HG03060 (cell line): ENCODE measurements around the gene CYP2R1.

Source experiments
- ATAC-seq: cut with Tn5 transposase; IDR thresholded peaks from one replicate; pipeline ENCODE4 v1.9.1; 2021; ENCODE audit warnings: low read depth, moderate number of reproducible peaks; ENCODE audit not compliant: unreplicated experiment

CYP2R1 gene

DNA sequence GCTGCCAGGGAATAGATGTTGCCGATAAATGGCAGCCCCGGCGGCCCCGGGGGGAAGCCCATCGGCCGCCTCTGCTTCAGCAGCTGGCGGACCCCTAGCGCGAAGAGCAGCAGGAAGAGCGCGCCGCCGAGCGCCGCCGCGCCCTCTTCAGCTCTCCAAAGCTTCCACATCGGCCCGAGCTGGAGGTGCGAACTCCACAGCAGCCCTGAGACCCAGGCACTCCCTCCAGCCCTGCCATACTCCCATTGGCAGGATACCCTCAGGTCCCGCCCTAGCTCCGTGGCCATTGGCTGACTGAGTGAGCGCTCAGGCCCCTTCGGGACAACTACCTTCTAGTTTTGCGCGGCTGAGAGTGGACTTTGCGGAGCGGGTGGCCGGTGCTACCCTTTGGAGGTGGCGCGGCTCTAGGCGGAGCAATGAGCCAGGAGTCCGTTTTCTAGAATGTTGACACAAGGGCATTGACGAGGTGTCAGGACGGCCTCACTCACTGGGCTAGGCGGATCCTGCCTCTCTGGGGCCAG, at the start of gene CYP2R1:
Gene CYP2R1 (minus strand): TSS at position 196 of the 521 bp plus-strand sequence. CDS start 26 bp downstream, at position 170.
- peak; percentile 80 for ATAC-seq

- no peak for ATAC-seq
Observed at GRCh38 chr11:14938936-14939335, 46.9 kb upstream of the CYP2R1 start.

- ATAC-seq: no peak
Observed at GRCh38 chr11:14934641-14935351, 42.8 kb upstream of the CYP2R1 start.

DNA sequence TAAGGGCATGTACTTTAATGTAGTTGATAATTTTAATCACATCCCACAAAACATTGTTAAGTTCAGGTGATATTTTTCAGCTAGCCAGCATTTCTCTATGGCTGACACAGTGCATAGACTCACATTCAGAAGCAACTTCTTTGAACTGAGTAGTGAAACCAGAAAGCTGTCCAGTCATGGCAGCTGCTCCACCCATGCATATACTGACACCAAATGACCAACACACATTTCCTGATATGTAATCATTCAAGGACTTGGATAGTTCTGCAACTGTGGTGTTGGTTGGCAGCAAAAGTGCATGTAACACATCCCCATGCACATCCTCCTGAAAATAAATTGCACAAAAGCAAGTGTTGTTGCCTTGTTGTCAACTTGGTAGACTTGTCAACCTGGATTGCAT, 40.4 kb upstream of the CYP2R1 start:
- ATAC-seq: no peak

- ATAC-seq: no peak
Observed at GRCh38 chr11:14930369-14930768, 38.3 kb upstream of the CYP2R1 start.

GRCh38 chr11:14927146-14927545, 35.1 kb upstream of the CYP2R1 start:
- ATAC-seq: no peak

DNA sequence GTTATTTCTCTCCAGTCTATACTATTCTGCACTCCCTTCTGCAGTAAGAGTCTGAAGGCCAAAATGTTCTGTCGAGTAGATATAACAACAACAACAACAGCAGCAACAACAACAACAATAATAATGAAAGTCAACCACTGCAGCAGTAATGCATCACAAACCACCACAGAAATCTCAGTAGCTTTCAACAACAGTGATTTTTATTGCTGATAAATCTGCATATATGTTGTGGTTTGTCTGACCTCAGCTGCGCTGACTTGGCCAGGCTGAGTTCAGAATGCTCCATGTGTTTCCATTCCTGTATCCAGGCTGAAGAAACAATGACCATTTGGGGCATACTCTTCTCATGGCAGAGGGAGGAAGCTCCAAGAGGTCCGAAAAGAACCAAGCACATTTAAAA, 32.3 kb upstream of the CYP2R1 start:
- ATAC-seq: no peak

- ATAC-seq: no peak
Observed at GRCh38 chr11:14916403-14916802, 24.4 kb upstream of the CYP2R1 start.

DNA sequence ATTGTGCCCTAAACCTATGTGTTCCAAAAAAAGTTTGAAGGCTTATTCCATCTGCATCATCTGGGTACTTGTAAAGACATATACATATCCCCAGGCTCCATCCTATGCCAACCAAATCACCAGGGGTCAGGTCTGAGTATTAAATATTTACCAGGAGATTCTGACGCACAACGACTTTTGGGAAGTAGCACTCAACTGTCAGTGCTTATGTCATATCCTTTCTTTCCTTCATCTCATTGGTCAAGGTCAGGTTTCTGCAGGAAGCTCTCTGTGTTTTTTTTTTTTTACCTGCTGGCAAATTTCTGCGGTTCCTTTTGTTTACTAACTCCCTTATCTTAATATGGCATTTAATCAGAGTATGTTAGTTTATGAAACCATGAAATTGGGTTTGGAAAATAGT, 22.5 kb upstream of the CYP2R1 start:
- no peak for ATAC-seq

DNA sequence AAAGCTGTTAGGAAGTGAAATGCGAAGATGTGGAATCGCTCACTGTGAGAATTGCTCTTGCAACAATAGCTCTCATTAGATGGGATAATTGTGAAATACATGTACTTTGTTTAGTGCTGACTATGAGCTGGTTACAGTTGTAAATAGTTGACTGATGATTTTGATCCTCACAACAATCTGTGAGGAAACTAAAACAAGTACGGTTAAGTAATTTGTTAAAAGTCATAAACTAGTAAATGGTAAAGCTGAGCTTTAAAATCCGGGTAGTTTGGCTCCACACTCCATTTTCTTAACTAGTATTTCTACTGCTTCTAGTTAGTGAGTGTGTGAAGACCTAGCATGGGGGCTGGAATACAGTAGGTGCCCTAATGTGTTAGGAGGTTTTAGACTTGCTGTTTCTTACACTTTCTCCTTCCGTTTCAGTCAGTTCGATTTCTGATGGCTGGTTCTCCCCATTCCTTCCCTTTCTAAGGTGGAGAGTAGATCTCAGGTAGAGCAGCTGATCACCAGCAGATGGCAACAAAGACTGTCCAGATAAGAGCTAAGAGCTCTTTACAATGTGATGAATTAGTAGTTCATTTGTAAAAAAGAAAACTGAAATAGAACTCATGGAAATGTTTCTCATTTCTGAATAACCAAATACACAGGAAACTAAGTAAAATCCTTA, 16.3 kb upstream of the CYP2R1 start:
- no peak for ATAC-seq

DNA sequence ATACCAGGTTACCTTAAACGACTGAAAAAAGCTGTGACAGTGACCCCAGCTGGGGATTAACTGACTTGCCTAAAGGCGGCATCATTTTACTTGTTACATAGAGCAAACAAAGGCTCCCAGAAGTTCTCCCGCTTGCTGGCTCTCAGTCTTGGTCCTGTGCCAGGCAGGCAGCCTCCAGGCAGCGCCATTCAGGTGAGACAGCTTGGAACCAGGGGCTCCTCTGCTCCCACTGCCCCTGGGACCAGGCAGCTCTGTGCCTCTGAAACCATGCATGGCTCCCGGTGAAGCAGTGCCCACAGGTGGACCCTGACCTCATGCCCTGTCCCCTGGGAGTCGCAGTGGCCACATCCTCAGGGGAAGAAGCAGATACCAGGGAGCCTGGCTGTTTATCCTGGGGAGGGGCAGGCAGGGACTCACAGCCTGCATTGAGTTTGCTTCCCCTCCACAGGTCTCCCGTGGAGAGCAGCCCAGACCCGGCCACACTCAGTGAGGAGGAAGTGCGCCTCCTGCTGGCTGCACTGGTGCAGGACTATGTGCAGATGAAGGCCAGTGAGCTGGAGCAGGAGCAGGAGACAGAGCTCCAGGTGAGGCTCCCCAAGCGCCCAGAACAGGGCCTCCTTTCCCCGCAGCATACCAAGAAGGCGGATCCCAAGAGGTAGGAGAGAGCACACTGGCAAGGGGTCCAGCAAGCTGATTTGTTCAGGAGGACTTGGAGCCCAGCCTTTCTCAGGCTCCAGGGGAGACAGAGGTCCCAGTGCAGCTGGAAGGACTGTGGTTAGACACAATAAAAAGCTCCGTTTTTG, 15.6 kb upstream of the CYP2R1 start:
- peak; percentile 29 for ATAC-seq

DNA sequence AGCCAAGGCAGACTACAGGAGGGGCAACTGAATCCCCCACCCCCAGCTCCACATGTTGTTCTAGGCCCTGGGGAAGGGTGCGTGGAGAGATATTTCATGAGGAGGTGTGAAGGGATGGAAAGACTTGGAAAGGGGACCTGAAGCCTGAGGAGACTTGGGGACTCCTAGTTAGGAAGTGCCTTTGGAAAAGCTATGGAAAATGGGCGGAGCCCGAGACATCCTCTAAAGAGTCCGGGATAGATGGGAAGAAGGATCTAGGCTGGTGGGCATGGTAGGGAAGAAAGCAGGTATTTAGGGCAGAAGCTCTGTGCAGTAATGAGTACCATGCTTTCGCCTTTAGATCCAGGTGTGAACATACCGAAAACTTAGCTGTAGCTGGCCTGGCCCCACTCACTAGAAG, 15.0 kb upstream of the CYP2R1 start:
- no peak for ATAC-seq

GRCh38 chr11:14906578-14906977, 14.5 kb upstream of the CYP2R1 start:
- ATAC-seq: no peak

DNA sequence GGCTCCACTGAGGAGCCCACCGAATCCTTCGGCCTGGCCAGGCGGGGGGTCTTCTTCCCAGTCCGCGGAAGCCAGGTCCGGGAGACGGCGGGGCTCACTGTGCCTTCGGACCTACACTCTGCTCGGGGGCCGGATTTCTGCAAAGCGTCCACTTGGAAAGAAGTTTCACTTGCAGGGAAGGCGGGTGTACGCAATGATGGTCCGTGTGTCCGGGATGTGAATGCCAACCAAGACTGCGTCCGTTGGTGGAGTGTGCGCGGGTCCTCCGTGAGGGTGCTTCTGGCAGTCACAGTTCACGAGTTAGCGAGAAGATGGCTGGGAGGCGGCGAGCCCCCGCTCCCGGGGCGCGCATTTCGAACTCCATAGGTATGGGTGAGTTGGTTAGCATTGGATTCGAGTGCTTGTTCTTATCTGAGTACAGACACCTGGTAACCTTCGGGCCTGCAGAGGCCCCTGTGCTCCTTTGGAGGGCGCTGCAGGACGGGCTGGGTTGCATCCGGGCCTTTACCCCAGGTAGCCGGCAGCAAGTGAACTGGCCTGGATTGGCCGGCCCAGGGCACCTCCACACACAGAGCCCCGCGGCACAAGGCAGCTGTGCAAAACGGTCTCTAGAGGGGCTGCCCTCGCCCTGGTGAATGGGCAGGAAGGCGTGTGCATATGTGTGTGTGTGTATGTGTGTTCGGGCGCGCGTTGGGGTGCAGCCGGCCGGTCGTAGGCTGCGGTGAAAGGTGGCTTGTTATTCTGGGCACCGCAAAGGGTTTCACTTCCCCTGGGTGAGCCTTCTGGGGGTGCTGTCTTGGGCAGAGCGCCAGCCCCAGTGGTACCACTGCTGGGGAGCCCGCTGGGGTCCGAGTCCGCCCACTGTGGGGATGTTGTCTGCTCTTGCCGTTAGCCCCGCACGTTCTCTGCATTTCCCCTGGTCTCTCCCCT, 13.3 kb upstream of the CYP2R1 start:
- peak; percentile 61 for ATAC-seq

GRCh38 chr11:14904745-14905103, 12.7 kb upstream of the CYP2R1 start:
- peak; percentile 22 for ATAC-seq

DNA sequence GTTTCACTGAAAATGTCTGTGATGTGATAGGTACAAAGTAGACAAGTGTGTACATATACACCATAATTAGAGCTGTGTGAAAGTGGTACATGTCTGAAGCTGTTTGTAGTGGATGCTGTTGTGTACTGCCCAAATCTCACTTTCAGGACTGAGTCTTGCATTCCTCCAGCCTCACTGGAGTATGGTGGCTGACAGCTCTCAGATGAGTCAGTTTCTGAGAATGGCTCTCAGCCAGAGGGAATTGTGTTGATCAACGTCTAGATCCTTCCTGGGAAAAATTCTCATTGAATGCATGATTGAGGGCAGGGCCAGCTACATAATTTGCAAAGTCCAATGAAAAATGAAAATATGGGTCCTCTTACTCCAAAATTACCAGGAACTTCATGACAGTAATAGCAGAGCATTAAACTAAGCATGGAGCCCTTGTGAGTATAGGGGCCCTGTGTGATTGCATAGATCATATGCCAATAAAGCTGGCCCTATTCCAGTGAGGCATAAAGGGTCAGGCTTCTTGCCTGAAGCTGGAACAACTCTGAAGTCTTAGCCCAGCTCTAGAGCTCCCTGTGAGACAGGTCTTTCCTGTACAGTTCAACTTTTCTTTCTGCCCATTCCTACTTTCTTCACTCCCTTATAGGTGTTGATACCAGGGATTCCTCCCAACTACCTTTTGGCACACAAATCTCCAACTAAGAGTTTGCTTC, 10.8 kb upstream of the CYP2R1 start:
- no peak for ATAC-seq

- no peak for ATAC-seq
Observed at GRCh38 chr11:14898906-14899305, 6.9 kb upstream of the CYP2R1 start.

DNA sequence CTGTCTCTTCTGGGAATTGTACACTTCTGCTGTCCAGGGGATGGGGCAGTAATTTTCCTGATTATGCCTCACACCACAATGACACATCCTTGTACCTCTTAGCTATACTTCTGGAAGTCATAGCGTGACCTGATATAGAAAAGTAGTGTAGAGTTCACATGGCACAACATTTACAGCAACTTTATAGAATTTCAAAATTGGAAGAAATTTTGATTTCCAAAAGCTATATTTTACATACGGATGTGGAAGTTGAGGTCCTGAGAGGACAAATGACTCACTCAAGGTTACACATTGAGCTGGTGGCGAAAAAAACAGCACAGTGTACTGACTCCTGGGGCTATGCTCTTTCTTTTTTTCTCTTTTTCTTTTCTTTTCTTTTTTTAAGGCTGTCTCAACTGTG, 6.3 kb upstream of the CYP2R1 start:
- ATAC-seq: no peak
